ENCODE measurements around the gene C1orf159. TPM values are rescaled to one million over a fixed set of nuclear protein-coding genes. Genes with fewer than 3 reads are reported as not detected.

Gene C1orf159
- total and polyA plus RNA-seq, 10 of the 15 experiments (the other 5 are each of a cell fraction or from before 2014, with no cell fraction given), result 0.11 to 23.4 (median 8.0) TPM

GRCh38 chr1:1127551-1128451, 11.9 kb upstream of the C1orf159 start:
- SMC1A ChIA-PET (ENCODE audit: uncharacterized antibody, unreplicated experiment), result no interaction called here
- RAD21 ChIA-PET (ENCODE audit: unreplicated experiment), result interaction anchor here (1.6 kb wide), 1 partner anchor 123 kb away, joined by 7 read pairs; no protein-coding TSS in a partner anchor
- H3K79me2 ChIP-seq (ENCODE audit: control insufficient read depth, insufficient read depth, low read length), result no peaks in the 10 kb centered on the region
- H3K4me2 ChIP-seq (ENCODE audit: control insufficient read depth, insufficient read depth), result no peak overlapping the region
- FAIRE-seq (no peak), DNase-seq (ENCODE audit: low read depth, low spot score) (no peak), ATAC-seq (no peak)
- H4K20me1 ChIP-seq (ENCODE audit: control insufficient read depth, insufficient read depth), result no peaks in the 10 kb centered on the region
- POLR2A ChIA-PET, result no interaction called here
- in situ Hi-C loops (cut with MboI), result no loop called here
- CTCF ChIA-PET, result interaction anchor here (0.5 kb wide), 1 partner anchor 691 kb away, joined by 3 read pairs; no protein-coding TSS in a partner anchor
- H3K27ac ChIP-seq (ENCODE audit: control insufficient read depth, insufficient read depth), result no peak overlapping the region
- H2AFZ ChIP-seq (ENCODE audit: control insufficient read depth, low read depth, low read length), result no peak overlapping the region
- no peaks in the 10 kb centered on the region for H3K4me1 ChIP-seq (ENCODE audit: control insufficient read depth, insufficient read depth, low read length)
- no peaks in the 10 kb centered on the region; the same call in 2 of the 3 replicates for H3K9me3 ChIP-seq (replicated peaks; ENCODE audit: control insufficient read depth, insufficient read depth, low read length)
- no peak overlapping the region for H3K4me3 ChIP-seq
- H3K9ac ChIP-seq (ENCODE audit: control insufficient read depth, insufficient read depth, low read length), result no peak overlapping the region
- WGBS (ENCODE audit: insufficient coverage, insufficient replicate concordance, low lambda C conversion rate, missing lambda C conversion rate), result 60% methylated on average over 45 of the region's 45 CpGs
- H3K36me3 ChIP-seq (ENCODE audit: control insufficient read depth in 2 of 2, insufficient read depth in 2 of 2, low read length in 1 of 2), result no peaks in the 10 kb centered on the region
- BruUV-seq (replicated peaks), result no TSS peak
- intact Hi-C loops (cut with micrococcal nuclease; ENCODE audit: unreplicated experiment), result no loop called here
- TF ChIP-seq NRF1 (conservative IDR thresholded peaks at IDR 0.05; ENCODE audit: low read depth, low read length) (no peak), CHD2 (IDR thresholded peaks at IDR 0.05; ENCODE audit: borderline replicate concordance, low read depth, low read length) (no peak), NFYB (IDR thresholded peaks at IDR 0.05; ENCODE audit: insufficient read depth, low read depth, low read length) (no peak), SP1 (IDR thresholded peaks at IDR 0.05; ENCODE audit: low read depth, low read length) (no peak), IKZF1 (conservative IDR thresholded peaks at IDR 0.05) (no peak), CREB1 (IDR thresholded peaks at IDR 0.05; ENCODE audit: low read depth) (no peak), USF2 (IDR thresholded peaks at IDR 0.05; ENCODE audit: borderline replicate concordance, low read depth, low read length) (no peak), POLR2AphosphoS2 (IDR thresholded peaks at IDR 0.05; ENCODE audit: low read depth, low read length) (no peak), NR2F1 (conservative IDR thresholded peaks at IDR 0.05) (no peak), REST (IDR thresholded peaks at IDR 0.05; ENCODE audit: low read depth, low read length) (no peak), SREBF1 (IDR thresholded peaks at IDR 0.05; ENCODE audit: low read length) (no peak)
- H3K27me3 ChIP-seq (replicated peaks in 1 of 2; ENCODE audit: control insufficient read depth in 2 of 2, insufficient read depth in 2 of 2, low read length in 1 of 2), result no peaks in the 10 kb centered on the region; a peak in 1 of 4 replicates

Measured in GM12878 (cell line).